K562 (cell line): ENCODE measurements around the gene HTR3B. TPM values are rescaled to one million over a fixed set of nuclear protein-coding genes. Genes with fewer than 3 reads are reported as not detected.

ENCODE experiments used
- ATAC-seq: fragments of 200-7000 bp; cut with Tn5 transposase; 3 replicates; pipeline ENCODE4 v1.9.1; 2020; ENCODE audit warnings: moderate library complexity
- BruUV-seq: library from RNA; stranded (reverse); fragments of 400-500 nt; replicated peaks from 2 replicates; lab custom pipeline; 2021; lab: Mats Ljungman, UMichigan
- CTCF ChIA-PET: fragments of 300-600 bp; formaldehyde crosslinking; extraction: SDS; loops from one replicate; lab custom pipeline; 2021; ENCODE audit warnings: low intra/inter-chr PET ratio; lab: Yijun Ruan, JAX
- POLR2A ChIA-PET: fragments of 300-600, 350-650 bp; sonication (Branson Sonifier 250); formaldehyde crosslinking; extraction: SDS; loops from one replicate; lab custom pipeline; 2021; ENCODE audit warnings: antibody characterized with exemption, inconsistent platforms; lab: Yijun Ruan, JAX
- DNase-seq, 4 experiments: peaks; one replicate each; pipeline versions ENCODE4 v3.0.0 to v3.0.0-alpha.2; 2011 to 2018; ENCODE audit warnings: low spot score in 3 of 4, mixed read lengths in 3 of 4; ENCODE audit errors: extremely low read depth in 1 of 4
- FAIRE-seq: peaks from 2 replicates; lab custom pipeline; 2011; peaks lifted over from hg19 to GRCh38; lab: Jason Lieb, UNC
- H2AFZ ChIP-seq: 2 replicates; pipeline ENCODE4 v1.6.0; 2011; ENCODE audit warnings: low read depth, low read length, control low read depth, inconsistent platforms
- H3K27ac ChIP-seq: fragments of 200-600 bp; 3 replicates; pipeline ENCODE4 v1.8.0; 2011; ENCODE audit warnings: low read depth, mild to moderate bottlenecking, control low read depth, inconsistent platforms, low read length, moderate library complexity, mixed read lengths; ENCODE audit errors: extremely low read depth
- H3K27me3 ChIP-seq, 2 experiments: fragments of 300-600 bp in 1 of 2; 2 replicates in 1 of 2; 3 replicates in 1 of 2; pipeline versions ENCODE4 v1.6.0 to v1.8.0; 2011; ENCODE audit warnings: inconsistent platforms in 2 of 2, low read length in 2 of 2, mild to moderate bottlenecking in 1 of 2, mixed read lengths in 1 of 2, moderate library complexity in 1 of 2; ENCODE audit not compliant: control insufficient read depth in 2 of 2, insufficient read depth in 2 of 2
- H3K36me3 ChIP-seq: fragments of 300-600 bp; 3 replicates; pipeline ENCODE4 v1.8.0; 2011; ENCODE audit warnings: mild to moderate bottlenecking, low read length, inconsistent platforms; ENCODE audit not compliant: control insufficient read depth, insufficient read depth
- H3K4me1 ChIP-seq, 2 experiments: fragments of 200-600 bp in 1 of 2; replicated peaks in 1 of 2; 2 replicates in 1 of 2; 3 replicates in 1 of 2; pipeline versions ENCODE4 v1.5.1 to v1.8.0; 2011; ENCODE audit warnings: inconsistent platforms in 2 of 2, low read length in 2 of 2, mild to moderate bottlenecking in 1 of 2, mixed read lengths in 1 of 2, moderate library complexity in 1 of 2; ENCODE audit not compliant: control insufficient read depth in 2 of 2, insufficient read depth in 2 of 2
- H3K4me2 ChIP-seq: 2 replicates; pipeline ENCODE4 v1.6.1; 2011; ENCODE audit warnings: low read length, control low read depth, inconsistent platforms, mixed read lengths; ENCODE audit not compliant: insufficient read depth
- H3K4me3 ChIP-seq: fragments of 200-600 bp; sonication (generic), shearing (Covaris generic); 2 replicates; pipeline ENCODE4 v1.5.1; 2016; ENCODE audit warnings: control low read depth, inconsistent platforms
- H3K79me2 ChIP-seq: fragments of 200-600 bp; 3 replicates; pipeline ENCODE4 v1.8.0; 2011; ENCODE audit warnings: low read length, inconsistent platforms; ENCODE audit not compliant: control insufficient read depth, insufficient read depth
- H3K9ac ChIP-seq, 2 experiments: 2 replicates each; pipeline versions ENCODE4 v1.6.0 to v1.6.1; 2011; ENCODE audit warnings: low read depth in 2 of 2, low read length in 2 of 2, control low read depth in 1 of 2, inconsistent platforms in 1 of 2, mild to moderate bottlenecking in 1 of 2, mixed read lengths in 1 of 2; ENCODE audit not compliant: insufficient read depth in 1 of 2
- H3K9me1 ChIP-seq: one replicate; pipeline ENCODE4 v1.6.0; 2011; ENCODE audit warnings: inconsistent platforms, mild to moderate bottlenecking, low read length, moderate library complexity; ENCODE audit not compliant: control insufficient read depth, insufficient read depth
- H3K9me3 ChIP-seq: replicated peaks from 2 replicates; pipeline ENCODE4 v1.5.1; 2011; ENCODE audit warnings: low read depth, low read length, inconsistent platforms; ENCODE audit not compliant: control insufficient read depth, insufficient read depth
- H4K20me1 ChIP-seq: replicated peaks from 2 replicates; pipeline ENCODE4 v1.6.1; 2011; ENCODE audit warnings: low read length, inconsistent platforms, mixed read lengths; ENCODE audit not compliant: control insufficient read depth, insufficient read depth
- JUN ChIP-seq, 2 experiments: sonication (generic) in 1 of 2; formaldehyde crosslinking in 1 of 2; IDR thresholded peaks; 2 replicates each; pipeline versions ENCODE4 v1.6.1 to v1.8.0; 2012 to 2022; ENCODE audit warnings: borderline replicate concordance in 2 of 2, mild to moderate bottlenecking in 2 of 2, improper control_type of control experiment in 1 of 2, low read depth in 1 of 2, low read length in 1 of 2, missing genetic modification reagents in 1 of 2
- TFAM ChIP-seq: fragments of 250-450 bp; sonication (Bioruptor Pico); conservative IDR thresholded peaks from 2 replicates; pipeline ENCODE4 v1.5.0; 2021; ENCODE audit warnings: mild to moderate bottlenecking, moderate library complexity
- ZNF76 ChIP-seq: fragments of 250-450 bp; sonication (Bioruptor Pico); IDR thresholded peaks from 2 replicates; pipeline ENCODE4 v1.4.0; 2020; ENCODE audit warnings: mild to moderate bottlenecking, moderate library complexity, borderline replicate concordance
- WGBS: fragments of 100-300 bp; shearing (Covaris generic); methylation state at CpG from one replicate; pipeline ENCODE4 v1.1.6; 2016; ENCODE audit warnings: low coverage, mixed read lengths; ENCODE audit not compliant: insufficient coverage; ENCODE audit errors: missing lambda C conversion rate; 5-methylcytosine and 5-hydroxymethylcytosine counted together
- in situ Hi-C: fragments of 300-500 bp; cut with MboI; formaldehyde crosslinking; loops from 4 replicates; pipeline ENCODE4 v1.15.0; 2018; ENCODE audit warnings: inconsistent platforms, mixed read lengths
- intact Hi-C: fragments of 100-400 bp; cut with micrococcal nuclease; formaldehyde crosslinking; loops from 2 replicates; pipeline ENCODE4 v1.14.2; 2022
- polyA plus RNA-seq, 8 experiments: library from polyadenylated mRNA; depleted of rRNA in 4 of 8; stranded (reverse) in 5 of 8; unstranded in 3 of 8; fragments of >200 nt; fragmentation: Nextera tagmentation in 2 of 8; fragmentation: Illumina TruSeq in 1 of 8; extraction: Ambion mirVana in 2 of 8; extraction: Trizol in 1 of 8; gene quantifications; 2 replicates each; pipeline versions ENCODE4 v1.2.1 to v1.2.3, GENCODE V29; 2011 to 2014; ENCODE audit warnings: inconsistent platforms in 1 of 8, missing spikeins in 1 of 8
- total RNA-seq, 7 experiments: library from RNA; depleted of rRNA in 6 of 7; stranded (reverse); fragments of >200 nt in 6 of 7; fragmentation: Illumina TruSeq in 2 of 7; extraction: Trizol in 2 of 7; gene quantifications; 2 replicates each; pipeline versions ENCODE4 v1.2.1 to v1.2.3, GENCODE V29; 2011 to 2021; ENCODE audit warnings: low replicate concordance in 1 of 7
- TF ChIP-seq, protein P1 (sequence below): fragments of 200-800 bp; sonication (Bioruptor generic); IDR thresholded peaks from 2 replicates; pipeline ENCODE4 v1.6.1; 2017; ENCODE audit warnings: missing genetic modification characterization, missing compliant biosample characterization

Gene HTR3B
- total and polyA plus RNA-seq, 9 of the 15 experiments (the other 6 are each of a cell fraction or from before 2014, with no cell fraction given), result not detected

DNA sequence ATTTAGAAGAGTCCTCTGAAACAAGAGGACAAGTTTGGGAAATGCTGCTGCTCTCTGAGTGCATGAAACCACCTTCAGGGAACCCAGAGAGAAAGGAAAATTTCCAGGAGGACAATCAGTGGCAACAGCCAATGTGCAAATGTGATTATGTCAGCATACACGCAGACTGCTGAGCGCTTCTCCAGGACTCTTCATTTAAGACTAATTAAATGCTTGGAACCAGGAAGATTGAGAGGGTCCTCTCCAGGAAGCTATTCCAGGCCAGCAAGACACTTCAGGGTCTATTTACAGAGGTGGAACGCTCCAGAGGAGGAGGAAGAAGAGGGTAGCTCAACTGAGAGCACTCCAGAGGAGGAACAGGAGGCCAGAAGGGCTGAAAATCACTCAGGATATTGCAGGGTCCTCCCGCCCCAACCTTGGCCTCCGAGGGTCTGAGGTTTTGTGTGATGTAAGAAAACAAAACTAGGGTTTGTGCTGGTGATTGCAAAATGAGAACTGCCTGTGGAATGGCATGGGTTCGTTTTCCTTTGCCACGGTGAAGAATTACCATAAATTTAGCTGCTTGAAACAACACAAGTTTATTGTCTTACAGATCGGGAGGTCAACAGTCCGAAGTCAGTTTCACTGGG, 56.2 kb downstream of the HTR3B start:
- in situ Hi-C loops, result no loop called here
- Histone ChIP-seq H3K4me3 (no peak overlapping the region), H3K9me3 (no peaks in the 10 kb centered on the region), H3K27me3 (peaks cover 10 to 56% of the 10 kb centered on the region in 2 experiments), H3K9ac (no peak overlapping the region), H3K27ac (no peak overlapping the region), H3K9me1 (no peaks in the 10 kb centered on the region), H3K79me2 (no peaks in the 10 kb centered on the region), H3K4me2 (no peak overlapping the region), H3K36me3 (no peaks in the 10 kb centered on the region), H2AFZ (no peak overlapping the region), H4K20me1 (no peaks in the 10 kb centered on the region), H3K4me1 (no peaks in the 10 kb centered on the region; a peak in 1 of 5 replicates)
- DNase-seq (no peak), ATAC-seq (no peak), FAIRE-seq (no peak)
- 2% methylated on average over 8 of the region's 9 CpGs for WGBS
- no TSS peak for BruUV-seq
- TF ChIP-seq, protein P1, sequence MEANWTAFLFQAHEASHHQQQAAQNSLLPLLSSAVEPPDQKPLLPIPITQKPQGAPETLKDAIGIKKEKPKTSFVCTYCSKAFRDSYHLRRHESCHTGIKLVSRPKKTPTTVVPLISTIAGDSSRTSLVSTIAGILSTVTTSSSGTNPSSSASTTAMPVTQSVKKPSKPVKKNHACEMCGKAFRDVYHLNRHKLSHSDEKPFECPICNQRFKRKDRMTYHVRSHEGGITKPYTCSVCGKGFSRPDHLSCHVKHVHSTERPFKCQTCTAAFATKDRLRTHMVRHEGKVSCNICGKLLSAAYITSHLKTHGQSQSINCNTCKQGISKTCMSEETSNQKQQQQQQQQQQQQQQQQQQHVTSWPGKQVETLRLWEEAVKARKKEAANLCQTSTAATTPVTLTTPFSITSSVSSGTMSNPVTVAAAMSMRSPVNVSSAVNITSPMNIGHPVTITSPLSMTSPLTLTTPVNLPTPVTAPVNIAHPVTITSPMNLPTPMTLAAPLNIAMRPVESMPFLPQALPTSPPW, result no peak
- intact Hi-C loops, result no loop called here
- POLR2A ChIA-PET, result interaction anchor here (0.9 kb wide), 1 partner anchor 9 kb away, joined by 4 read pairs; no protein-coding TSS in a partner anchor
- CTCF ChIA-PET, result no interaction called here

DNA sequence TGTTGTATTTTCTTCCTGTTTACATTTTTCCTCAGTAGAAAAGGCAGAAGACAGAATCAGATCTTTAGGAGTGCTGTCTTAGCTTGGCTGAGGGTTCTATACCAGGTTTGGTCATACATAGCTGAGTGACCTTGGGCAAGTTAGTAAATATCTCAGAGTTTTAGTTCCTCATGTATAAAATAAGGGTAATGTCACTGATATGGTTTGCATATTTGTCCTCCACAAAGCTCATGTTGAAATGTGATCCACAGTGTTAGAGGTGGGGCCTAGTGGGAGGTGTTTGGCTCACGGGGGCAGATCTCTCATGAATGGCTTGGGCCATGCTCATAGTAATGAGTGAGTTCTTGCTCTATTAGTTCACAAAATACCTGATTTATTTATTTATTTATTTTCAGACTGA, 62.8 kb downstream of the HTR3B start:
- no peak for FAIRE-seq
- Histone ChIP-seq H3K4me1 (no peaks in the 10 kb centered on the region; a peak in 1 of 5 replicates), H3K9me3 (no peaks in the 10 kb centered on the region), H3K27me3 (peaks cover 15 to 53% of the 10 kb centered on the region in 2 experiments; a peak in 4 of 5 replicates), H3K36me3 (no peaks in the 10 kb centered on the region)
- CTCF ChIA-PET, result no interaction called here
- in situ Hi-C loops (no loop called here), intact Hi-C loops (no loop called here)
- TF ChIP-seq ZNF76 (CRISPR knock-in tag), result no peak
- no peak for TF ChIP-seq TFAM
- TF ChIP-seq JUN (IDR thresholded peaks at IDR 0.05; ENCODE audit: borderline replicate concordance, low read depth, low read length), result no peak
- TF ChIP-seq JUN (CRISPR knock-in tag; IDR thresholded peaks at IDR 0.05; ENCODE audit: borderline replicate concordance), result no peak
- TF ChIP-seq, all 486 proteins: peak for 0
- 0% methylated on average over 1 of the region's 1 CpG for WGBS
- no peak overlapping the region for H2AFZ ChIP-seq
- POLR2A ChIA-PET, result no interaction called here
- no peak overlapping the region for H3K9ac ChIP-seq
- DNase-seq, result no peak
- no TSS peak for BruUV-seq
- H3K4me3 ChIP-seq, result no peak overlapping the region
- H3K27ac ChIP-seq, result no peak overlapping the region
- 0 out of 2 replicates have a peak, but pooled peaks cover 6% of the 10 kb centered on the region for H4K20me1 ChIP-seq
- H3K9me1 ChIP-seq, result no peaks in the 10 kb centered on the region
- H3K79me2 ChIP-seq, result no peaks in the 10 kb centered on the region
- ATAC-seq, result no peak
- H3K4me2 ChIP-seq, result no peak overlapping the region
